ENCODE measurements around the gene SIRPA. TPM values are rescaled to one million over a fixed set of nuclear protein-coding genes. Genes with fewer than 3 reads are reported as not detected.
"Not testable (repeated sequence)": the region's sequence is repeated elsewhere in the genome, so short reads cannot be mapped to it uniquely, and the experiment has no call there.

SIRPA gene
- total RNA-seq, 1 donor from 2014 or later, result 130 TPM

- no peak for ATAC-seq
- Histone ChIP-seq H3K27ac (no peak overlapping the region), H3K27me3 (ENCODE audit: low read depth) (no peaks in the 10 kb centered on the region), H3K9me3 (no peaks in the 10 kb centered on the region), H3K4me1 (peaks cover 12% of the 10 kb centered on the region), H3K4me3 (no peak overlapping the region), H3K36me3 (peaks cover 62% of the 10 kb centered on the region)
- no peak for DNase-seq
- intact Hi-C loops (cut with DNase I), result no loop called here
- TF ChIP-seq CTCF (IDR thresholded peaks at IDR 0.05), result no peak
These were observed 20.5 kb downstream of the SIRPA start for GRCh38 chr20:1915725-1916124.

- Histone ChIP-seq H3K4me3 (no peak overlapping the region), H3K36me3 (peaks cover 62% of the 10 kb centered on the region), H3K27me3 (ENCODE audit: low read depth) (no peaks in the 10 kb centered on the region), H3K9me3 (no peaks in the 10 kb centered on the region), H3K27ac (no peak overlapping the region), H3K4me1 (peaks cover 12% of the 10 kb centered on the region)
- intact Hi-C loops (cut with DNase I), result no loop called here
- ATAC-seq (no peak), DNase-seq (no peak)
- TF ChIP-seq CTCF (IDR thresholded peaks at IDR 0.05), result no peak
These were observed 22.6 kb downstream of the SIRPA start for GRCh38 chr20:1917786-1918185.

GRCh38 chr20:1918491-1919165 lies 23.4 kb downstream of the SIRPA start:
- Histone ChIP-seq H3K27me3 (ENCODE audit: low read depth) (no peaks in the 10 kb centered on the region), H3K9me3 (no peaks in the 10 kb centered on the region), H3K27ac (no peak overlapping the region), H3K36me3 (peaks cover 69% of the 10 kb centered on the region), H3K4me3 (no peak overlapping the region), H3K4me1 (peaks cover 5% of the 10 kb centered on the region)
- intact Hi-C loops (cut with DNase I), result no loop called here
- TF ChIP-seq CTCF (IDR thresholded peaks at IDR 0.05), result no peak
- DNase-seq (no peak), ATAC-seq (no peak)

- H3K4me3 ChIP-seq, result no peak overlapping the region
- intact Hi-C loops (cut with DNase I), result no loop called here
- H3K9me3 ChIP-seq, result no peaks in the 10 kb centered on the region
- no peak overlapping the region for H3K27ac ChIP-seq
- H3K27me3 ChIP-seq (ENCODE audit: low read depth), result no peaks in the 10 kb centered on the region
- peaks cover 5% of the 10 kb centered on the region for H3K4me1 ChIP-seq
- H3K36me3 ChIP-seq, result peaks cover 72% of the 10 kb centered on the region
- DNase-seq (no peak), ATAC-seq (no peak)
- no peak for TF ChIP-seq CTCF (IDR thresholded peaks at IDR 0.05)
These were observed 25.0 kb downstream of the SIRPA start for GRCh38 chr20:1920252-1920651.

GRCh38 chr20:1920826-1921225 lies 25.6 kb downstream of the SIRPA start:
- H3K27me3 ChIP-seq (ENCODE audit: low read depth), result no peaks in the 10 kb centered on the region
- ATAC-seq (no peak), DNase-seq (no peak)
- H3K36me3 ChIP-seq, result peaks cover 68% of the 10 kb centered on the region
- H3K27ac ChIP-seq, result no peak overlapping the region
- H3K4me1 ChIP-seq, result peaks cover 5% of the 10 kb centered on the region
- TF ChIP-seq CTCF (IDR thresholded peaks at IDR 0.05), result no peak
- H3K4me3 ChIP-seq, result no peak overlapping the region
- intact Hi-C loops (cut with DNase I), result no loop called here
- no peaks in the 10 kb centered on the region for H3K9me3 ChIP-seq

- not testable (repeated sequence) for ATAC-seq, DNase-seq
These were observed 26.8 kb downstream of the SIRPA start for GRCh38 chr20:1921985-1922384.

More at GRCh38 chr20:1921985-1922384, 26.8 kb downstream of the SIRPA start:
- H3K27ac ChIP-seq; H3K9me3 ChIP-seq; intact Hi-C loops (cut with DNase I); H3K4me3 ChIP-seq; H3K27me3 ChIP-seq (ENCODE audit: low read depth); H3K4me1 ChIP-seq: not testable (repeated sequence)
- H3K36me3 ChIP-seq, result peaks cover 58% of the 10 kb centered on the region

Data from lower lobe of right lung (tissue), 2 donors.